ENCODE results near the gene RP9.

The RP9 gene, protein sequence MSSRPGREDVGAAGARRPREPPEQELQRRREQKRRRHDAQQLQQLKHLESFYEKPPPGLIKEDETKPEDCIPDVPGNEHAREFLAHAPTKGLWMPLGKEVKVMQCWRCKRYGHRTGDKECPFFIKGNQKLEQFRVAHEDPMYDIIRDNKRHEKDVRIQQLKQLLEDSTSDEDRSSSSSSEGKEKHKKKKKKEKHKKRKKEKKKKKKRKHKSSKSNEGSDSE

DNA sequence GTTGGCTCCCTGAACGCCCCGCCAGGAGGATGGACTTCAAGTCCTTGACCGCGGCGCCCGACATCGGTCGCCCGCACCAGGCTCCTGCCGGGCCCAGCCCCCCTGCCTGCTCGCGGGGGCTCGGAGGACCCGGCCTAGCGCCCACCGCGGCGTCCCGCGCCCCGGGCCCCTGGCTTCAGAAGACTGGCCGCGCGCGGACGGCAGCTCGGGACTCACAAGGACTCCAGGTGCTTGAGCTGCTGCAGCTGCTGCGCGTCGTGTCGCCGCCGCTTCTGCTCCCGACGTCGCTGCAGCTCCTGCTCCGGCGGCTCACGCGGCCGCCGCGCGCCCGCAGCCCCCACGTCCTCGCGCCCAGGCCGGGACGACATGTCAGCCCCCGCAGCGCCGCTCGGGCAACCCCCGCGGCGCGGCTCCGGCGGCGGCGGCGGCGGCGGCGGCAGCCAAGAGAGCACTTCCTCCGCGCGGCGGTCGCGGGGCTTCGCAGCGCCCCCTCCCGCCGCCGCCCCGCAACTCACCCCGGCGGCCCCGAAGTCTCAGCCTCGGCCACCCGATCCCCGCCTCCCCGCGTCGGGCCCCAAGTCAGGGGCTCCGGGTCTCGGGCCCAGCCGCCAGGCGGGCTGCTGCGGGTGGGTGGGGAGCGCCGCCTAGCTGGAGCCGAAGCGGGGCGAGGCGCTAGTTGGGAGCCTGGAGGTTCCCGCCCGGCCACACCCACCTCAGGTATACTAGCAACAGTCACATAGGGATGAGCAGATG is at the start of gene RP9:
Gene RP9 (minus strand): TSS at position 400 of the 753 bp plus-strand sequence. CDS start 32 bp downstream, at position 368.
- peak; percentile 42 to 76 for DNase-seq

DNA sequence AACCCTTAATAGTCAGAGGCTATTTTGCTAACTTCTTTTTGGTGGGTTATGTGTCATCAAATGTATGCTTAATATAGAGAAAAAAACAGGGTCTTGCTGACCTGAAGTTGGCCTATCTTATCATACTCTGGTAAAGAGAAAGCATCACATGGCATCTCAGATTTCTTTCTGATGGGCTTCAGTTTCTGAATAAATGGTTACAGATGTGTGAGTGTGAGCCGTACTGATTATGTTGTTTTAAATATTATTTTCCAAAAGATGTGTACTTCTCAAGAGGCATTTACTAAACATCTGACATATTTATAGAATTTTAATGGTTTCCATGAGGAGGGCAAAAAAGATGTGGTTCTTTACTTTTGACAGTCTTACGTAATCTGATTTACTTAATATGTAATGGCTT is 48.6 kb upstream of the RP9 start:
- no peak for DNase-seq

DNA sequence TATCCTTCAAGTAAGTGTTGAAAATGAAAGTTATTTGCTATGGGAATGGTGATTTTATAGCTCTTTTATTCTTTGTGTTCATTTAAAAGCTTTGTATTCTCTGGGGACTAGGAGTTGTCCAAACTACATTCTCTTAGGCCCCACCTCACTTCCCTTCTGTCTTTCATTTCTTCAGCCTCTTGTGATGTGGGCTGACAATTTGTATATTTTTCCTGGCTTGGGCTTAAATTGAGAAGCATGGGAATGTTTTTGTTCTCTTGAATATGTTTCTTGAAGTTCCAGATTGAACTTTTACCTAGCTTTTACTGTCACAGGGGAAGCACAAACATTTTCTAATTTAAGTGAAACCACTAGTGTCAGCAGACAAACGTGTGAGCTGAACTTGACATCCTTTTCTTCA is 48.1 kb upstream of the RP9 start:
- DNase-seq: no peak

DNA sequence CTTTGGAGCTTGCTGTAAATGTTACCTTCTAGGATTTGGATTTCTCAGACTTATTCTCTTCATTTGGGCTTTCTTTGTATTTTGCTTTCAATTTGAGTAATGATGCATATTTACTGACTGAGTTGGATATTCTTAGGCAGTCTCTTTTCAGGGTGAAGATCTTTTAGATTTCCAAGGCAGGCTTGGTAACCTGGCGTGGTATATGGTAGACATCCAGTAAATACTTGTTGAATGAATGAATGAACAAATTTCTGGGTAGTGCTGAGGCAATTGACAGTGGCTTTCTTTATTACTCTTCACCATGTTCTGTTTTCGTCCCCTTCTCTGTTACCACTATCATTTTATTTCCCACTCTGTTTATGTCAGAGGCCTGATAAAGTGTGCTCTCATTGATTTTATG is 47.2 kb upstream of the RP9 start:
- DNase-seq: no peak

DNA sequence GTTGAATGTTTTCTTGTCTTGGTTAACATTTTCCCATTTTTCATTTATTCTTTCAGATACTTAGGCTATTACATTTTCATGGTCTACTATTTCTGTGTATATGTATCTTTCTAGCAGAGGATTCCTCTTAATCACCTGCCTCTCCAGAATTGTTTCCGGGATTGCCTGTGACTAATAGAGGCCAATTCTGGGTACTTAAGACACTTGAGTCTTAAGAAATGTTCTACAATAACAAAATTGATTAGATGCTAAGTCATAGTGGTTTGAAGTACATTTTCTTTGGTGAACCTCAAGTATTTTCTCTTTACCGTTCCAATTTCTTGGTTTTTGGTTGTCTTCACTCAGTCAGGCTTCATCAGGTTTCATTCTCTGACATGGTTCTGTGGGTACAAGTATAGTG is 46.6 kb upstream of the RP9 start:
- no peak for DNase-seq

DNA sequence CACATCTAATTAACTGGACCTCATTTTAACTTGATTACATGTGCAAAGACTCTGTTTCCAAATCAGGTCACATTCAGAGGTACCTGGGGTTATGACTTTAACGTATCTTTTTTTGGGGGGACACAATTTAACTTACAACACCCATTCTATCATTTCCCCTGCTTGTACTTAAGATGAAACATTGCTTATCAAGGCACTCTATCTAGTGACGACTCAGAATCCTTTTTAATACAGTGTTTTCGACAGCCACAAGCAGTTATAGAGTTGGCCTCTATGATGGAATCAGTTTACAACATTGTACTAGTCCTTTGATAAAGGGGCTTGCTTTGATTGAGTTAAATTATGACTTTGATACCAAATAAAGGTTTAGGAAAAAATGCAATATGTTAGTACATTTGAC is 42.9 kb upstream of the RP9 start:
- DNase-seq: no peak

DNA sequence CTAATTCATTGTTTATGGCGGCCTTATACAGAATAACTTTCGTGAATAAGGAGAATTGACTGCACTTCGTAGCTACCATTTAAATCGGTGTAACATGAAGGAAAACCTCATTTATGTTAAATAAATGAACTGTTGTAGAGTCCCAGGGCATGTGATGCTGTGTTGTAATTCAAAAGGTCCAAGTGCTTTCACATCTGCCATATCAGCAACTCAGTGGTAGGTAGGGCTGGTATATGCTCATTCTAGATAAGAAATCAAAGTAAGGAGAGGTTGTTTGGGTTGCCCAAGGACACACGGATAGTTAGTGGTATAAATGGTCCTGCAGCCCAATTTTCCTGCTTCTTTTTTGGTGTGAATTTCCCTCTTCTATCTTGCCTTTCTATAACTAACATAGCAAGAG is 36.0 kb upstream of the RP9 start:
- DNase-seq: no peak

DNA sequence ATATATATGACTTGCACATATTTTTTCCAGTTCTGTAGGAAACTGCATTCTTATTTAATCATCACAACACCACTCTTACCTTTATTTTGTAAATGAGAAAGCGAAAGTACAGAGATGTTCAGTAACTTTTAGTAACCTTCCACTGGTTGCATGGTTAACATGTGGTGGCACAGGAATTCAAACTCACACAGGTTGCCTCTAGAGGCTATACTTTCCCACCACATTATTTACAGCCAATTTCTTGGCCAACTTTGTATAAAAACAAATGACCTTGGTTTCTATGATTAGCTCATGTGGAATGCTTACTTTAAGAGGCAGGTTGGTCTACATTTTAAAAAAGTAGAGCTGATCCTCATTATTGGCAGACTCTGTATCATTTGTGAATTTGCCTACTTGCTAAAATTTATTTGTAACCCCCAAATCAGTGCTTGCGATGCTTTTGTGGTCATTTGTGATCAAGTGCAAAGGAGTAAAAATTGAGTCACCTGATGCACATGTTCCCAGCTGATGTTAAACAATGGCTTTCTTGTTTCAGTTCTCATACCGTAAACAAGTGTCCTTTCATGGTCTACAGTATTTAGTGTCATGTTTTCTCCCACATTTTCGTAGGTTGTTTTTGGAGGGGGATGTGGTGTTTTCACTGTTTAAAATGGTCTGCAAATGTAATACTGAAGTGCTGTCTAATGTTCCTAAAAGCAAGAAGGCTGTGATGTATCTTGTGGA is 35.0 kb upstream of the RP9 start:
- DNase-seq: no peak

DNA sequence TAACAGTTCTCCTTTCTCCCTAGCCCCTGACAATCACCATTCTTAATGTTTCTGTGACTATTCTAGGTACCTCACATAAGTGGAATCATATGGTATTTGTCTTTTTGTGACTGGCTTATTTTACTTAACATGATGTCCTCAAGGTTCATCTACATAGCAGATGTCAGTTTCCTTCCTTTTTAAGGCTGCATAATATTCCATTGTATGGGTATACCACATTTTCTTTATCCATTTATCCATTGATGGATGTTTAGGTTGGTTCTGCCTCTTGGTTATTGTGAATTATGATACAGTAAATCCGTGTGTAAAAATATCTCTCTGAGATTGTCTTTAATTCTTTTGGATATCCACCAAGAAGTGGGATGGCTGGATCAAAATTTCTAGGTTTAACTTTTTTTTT is 33.4 kb upstream of the RP9 start:
- DNase-seq: no peak

DNA sequence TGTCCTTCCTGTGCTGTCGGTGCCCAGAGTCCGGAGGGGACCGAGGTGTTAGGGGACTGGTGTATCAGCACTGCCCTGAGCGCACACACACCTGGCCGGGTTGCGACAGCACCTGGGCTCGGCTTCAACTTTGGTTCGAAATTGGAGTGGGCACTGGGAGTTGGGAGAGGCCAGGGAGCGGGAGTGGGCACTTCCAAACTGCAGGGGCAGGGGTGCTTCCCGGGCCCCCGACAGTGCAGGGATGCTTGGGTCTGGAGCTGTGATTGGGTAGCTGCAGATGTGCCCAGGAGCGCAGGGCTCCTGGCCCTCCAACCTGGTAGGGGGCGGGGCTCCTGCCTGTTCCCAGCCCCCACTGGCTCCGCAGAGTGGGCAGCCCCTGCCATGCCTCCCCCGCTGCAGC is 27.9 kb upstream of the RP9 start:
- no peak for DNase-seq

DNA sequence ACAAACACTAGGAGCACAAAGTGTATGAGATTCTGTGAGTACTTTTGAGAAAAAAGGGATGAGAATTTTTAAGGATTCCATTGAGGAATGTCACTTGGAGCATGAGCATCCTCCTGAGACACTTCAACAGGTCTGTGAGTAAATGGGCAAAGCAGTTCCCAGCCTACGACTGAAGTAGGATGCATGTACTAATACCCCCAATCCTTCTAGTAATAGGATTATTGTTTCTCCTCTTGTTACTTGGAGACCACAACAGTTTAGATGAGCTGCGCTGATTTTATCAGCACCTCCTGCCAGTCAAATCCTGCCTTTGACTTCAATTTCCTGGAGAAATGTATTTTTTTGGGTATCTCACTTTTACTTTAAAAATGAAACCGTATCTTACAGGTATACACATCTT is 21.0 kb upstream of the RP9 start:
- no peak for DNase-seq

DNA sequence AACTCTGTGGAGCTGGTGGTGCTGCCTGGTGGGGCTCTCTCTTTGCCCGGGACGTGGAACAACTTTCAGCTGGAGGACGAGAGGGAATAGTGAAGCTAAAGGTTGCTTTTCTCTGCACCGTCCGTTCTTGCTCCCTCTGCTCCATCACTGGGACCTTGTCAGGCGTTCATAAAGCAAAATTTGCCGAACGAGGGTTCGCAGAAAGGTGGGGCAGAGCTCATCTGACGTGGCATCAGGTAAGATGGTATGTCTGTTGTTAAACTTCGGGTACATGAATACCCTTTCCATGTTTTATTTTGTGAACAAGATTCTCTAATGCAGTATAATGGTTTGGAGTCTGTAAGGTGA is 20.6 kb upstream of the RP9 start:
- DNase-seq: no peak

DNA sequence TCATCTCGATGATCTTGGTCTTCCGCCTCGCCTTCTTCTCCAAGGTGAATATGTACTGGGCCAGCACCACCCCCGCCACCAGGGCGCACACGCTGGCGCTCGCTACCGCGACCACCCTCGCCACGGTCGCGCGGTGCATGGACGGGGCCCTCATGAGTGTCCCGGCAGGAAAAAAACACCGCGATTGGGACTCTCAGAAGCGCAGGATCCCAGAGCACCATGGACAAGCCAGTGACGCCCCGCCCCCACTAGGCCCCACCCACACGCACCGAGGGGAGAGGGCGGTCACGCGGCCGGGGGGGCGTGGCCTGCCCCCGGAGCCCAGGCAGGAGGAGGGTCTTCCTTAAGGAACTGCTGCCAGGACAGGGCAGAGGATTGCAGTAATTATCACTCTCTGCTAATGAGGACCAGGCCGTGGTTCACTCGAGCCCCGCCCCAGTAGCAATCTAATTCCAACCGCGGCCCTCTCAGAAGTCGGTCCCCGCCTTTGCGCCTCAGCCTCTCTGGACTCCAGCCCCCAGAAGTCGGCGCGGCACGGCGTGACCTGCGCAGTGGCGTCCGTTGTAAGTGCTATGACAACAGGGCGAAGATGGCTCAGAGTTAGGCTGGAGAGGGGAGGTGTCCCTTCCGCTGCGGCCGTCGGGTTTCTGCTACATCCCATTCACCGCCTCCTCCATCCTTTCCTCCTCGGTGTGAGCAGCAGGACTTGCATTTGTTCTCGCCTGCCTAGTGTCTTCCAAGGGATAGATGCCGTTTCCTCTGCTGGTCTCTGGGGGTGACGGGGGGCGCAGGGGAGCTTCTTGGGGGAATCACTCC is 20.0 kb upstream of the RP9 start, which contains the start of gene BBS9:
Gene BBS9 (plus strand): TSS at position 575 of the 816 bp plus-strand sequence. CDS start 16,689 bp downstream, outside the sequence.
- DNase-seq: peak; percentile 91 to 96

DNA sequence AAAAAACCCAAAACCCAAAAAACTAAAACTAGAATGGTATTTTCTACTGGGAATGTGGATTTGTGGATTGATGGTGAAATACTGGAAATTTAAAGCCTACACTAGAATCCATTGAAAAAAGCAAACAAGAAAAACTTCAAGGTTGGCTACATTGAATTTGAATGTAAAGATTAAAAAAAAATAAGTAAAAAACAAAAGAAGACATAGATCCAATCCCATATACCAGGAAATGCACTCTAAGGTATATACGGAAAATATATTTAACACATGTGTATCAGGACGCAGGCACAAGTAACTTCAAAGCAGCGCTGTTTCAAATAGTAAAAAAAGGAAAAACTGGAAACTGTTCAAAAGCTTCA is 19.4 kb upstream of the RP9 start:
- peak in 1 of 2 donors; percentile 53 for DNase-seq

DNA sequence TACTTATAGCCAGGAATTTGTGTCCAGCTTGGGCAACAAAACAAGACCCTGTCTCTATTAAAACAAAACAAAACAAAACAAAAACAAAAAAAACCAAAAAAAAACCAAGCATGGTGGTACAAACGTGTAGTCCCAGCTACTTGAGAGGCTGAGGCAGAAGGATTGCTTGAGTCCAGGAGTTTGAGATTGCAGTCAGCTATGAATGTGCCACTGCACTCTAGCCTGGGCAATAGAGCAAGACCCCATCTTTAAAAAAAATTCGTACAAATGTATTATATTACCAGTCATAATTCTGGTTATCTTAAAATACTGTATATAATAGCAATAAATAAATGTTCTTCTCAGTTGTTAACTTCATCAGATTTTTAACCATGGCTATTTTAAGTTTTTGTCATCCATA is 17.9 kb upstream of the RP9 start:
- DNase-seq: no peak

DNA sequence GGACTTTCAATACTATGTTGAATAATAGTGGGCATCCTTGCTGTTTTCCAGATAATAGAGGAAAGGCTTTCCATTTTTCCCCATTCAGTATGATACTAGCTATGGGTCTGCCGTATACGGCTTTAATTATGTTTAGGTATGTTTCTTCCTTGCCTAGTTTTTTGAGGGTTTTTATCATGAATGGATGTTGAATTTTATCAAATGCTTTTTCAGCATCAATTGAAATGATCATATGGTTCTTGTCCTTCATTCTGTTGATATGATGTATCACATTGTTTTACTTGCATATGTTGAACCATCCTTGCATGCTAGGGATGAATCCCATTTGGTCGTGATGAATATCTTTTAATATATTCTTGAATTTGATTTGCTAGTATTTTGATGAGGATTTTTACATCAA is 9.2 kb upstream of the RP9 start:
- DNase-seq: no peak

DNA sequence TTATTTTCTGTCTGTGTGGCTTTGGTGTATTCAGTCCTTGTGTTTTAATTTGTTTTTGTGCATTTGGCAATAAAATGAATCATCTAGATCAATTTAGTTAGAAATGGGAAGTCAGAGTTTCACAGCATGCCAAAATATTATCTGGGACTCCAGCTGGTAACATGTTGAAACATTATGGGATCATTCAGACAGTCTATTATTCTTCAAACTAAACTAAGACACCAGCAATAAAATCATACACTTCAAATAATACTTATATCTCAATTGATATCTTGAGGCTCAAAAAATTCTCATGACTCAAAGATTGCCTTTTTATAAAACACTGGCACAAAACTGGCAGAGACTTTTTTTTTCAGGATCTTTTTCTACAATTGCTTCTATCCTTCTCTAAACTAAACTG is 5.8 kb upstream of the RP9 start:
- DNase-seq: no peak

DNA sequence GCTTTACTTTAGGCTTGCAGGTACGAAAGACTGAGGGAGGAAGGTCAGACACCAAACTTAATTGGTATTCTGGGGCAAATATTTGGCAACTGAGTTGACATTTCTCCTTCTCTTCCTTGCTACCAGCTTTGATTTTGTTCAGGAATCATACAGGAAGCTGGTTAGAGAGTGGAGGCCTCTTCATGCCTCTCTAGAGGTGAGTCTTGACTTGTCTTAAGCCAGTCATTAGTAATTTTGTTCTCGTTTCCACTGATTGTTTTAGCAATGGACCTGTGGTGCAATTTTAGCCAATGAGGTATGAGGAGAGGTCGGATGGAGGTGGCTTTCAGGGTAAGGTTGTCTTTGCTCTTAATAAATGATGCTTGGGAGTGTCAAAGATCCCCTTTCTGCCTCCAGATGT is 2.4 kb upstream of the RP9 start:
- no peak for DNase-seq

DNA sequence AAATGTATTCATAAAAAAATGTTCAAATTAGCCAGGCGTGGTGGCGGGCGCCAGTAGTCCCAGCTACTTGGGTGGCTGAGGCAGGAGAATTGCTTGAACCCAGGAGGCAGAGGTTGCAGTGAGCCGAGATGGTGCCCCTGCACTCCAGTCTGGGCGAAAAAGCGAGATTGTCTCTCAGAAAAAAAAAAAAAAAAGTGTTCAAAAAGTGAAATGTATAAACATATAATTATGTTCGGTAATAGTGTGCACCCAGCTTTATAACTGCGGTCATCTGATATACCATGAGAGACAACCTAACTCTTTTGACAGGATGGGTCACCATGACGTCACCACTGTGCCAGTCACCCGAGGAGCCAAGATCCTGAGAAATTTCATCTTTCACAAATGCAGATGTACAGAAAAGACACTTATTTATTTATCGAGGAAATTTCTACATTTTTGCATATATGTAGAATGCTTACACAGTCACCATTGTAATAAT is 594 bp upstream of the RP9 start:
- no peak for DNase-seq

DNA sequence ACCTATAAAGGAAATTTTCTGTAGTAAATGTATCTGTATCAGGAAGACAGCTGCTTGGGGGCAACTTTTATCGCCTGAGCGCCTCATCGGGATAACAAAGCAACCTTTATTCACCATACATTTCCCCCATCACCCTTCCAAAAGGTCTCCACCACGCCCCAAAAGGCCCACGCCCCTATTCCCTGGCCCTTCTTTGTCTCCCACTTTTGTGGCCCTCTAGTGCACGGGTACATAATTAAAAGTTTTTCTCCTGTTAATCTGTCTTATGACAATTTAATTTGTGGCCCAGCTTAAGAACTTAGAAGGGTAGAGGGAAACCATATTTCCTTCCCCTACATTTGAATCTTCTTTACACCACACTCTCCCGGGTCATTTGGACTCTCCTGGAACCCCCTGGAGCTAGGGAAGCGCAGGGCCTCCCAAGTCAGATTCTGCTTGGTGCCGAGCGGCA is 625 bp downstream of the RP9 start:
- DNase-seq: no peak

DNA sequence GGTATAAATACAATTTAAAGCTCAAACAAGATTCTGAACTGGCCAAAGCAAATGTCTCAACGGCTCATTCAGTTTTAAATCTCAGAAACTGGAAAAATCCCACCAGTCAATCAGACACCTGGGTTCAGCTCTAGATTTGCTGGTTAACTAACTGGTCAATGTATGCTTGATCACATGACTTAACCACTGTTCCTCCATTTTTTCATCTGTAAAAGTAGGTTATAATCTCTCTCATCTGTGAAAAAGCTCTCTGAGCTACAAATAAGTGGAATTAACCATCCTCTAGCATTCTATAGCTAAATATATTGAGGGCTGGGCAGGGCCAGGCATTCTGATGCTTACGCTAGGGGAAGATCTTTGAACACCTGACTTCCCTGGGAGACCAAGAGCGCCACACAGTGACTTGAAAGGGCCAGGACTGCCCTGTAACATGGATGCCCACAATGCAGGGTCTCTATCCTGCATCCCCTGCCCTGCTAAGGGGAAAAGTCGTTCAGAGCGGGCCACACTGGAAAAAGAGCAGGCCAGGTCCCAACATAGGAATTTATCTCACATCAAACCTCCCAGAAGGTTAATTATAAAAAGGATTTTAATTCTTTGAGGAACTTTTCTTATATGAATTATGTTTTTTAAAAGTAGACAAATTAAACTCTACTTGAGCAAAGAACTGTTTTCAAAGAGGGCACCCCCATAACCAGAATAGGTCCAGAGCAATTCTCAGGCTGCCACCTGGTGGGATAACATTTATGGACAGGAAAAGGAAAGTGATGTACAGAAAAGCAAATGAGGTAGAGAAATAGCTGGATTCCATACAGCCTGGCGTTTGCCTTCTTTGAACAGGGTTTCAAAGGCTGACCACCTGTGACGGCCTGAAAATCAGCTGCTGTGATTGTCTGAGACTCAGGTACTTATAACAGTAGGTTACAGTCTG is 1.8 kb downstream of the RP9 start:
- DNase-seq: peak in 1 of 2 donors; percentile 43

DNA sequence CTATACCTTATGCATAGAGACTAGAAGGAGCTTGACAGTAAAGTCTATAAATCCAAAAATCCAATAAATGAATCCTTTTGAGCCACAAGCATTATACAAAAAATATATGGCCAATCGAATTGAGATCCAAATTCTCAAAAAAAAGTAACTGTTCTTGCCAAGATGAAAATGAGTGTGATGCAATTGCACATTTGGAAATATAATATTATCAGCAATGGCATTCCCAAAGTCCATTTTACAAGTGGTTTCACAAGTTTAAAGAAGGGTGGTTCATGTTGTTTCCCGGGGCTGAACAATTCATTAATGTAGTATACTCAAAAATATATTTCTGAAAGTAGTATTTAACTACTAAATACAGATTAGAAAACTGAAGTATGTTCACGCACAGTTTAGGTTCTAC is 7.3 kb downstream of the RP9 start:
- no peak for DNase-seq
